GM12873 (cell line): Measurements from ENCODE around the gene HBP1.

Experiments
- CTCF ChIP-seq: IDR thresholded peaks from 2 replicates; pipeline ENCODE4 v1.5.1; 2012; ENCODE audit warnings: low read depth, mild to moderate bottlenecking, moderate library complexity, low read length, control low read depth; ENCODE audit not compliant: insufficient read depth; ENCODE audit errors: missing control alignments

HBP1 gene

GRCh38 chr7:107219563-107220244, 50.9 kb downstream of the HBP1 start:
- TF ChIP-seq CTCF, result no peak

GRCh38 chr7:107220356-107220755, 51.6 kb downstream of the HBP1 start:
- no peak for TF ChIP-seq CTCF

DNA sequence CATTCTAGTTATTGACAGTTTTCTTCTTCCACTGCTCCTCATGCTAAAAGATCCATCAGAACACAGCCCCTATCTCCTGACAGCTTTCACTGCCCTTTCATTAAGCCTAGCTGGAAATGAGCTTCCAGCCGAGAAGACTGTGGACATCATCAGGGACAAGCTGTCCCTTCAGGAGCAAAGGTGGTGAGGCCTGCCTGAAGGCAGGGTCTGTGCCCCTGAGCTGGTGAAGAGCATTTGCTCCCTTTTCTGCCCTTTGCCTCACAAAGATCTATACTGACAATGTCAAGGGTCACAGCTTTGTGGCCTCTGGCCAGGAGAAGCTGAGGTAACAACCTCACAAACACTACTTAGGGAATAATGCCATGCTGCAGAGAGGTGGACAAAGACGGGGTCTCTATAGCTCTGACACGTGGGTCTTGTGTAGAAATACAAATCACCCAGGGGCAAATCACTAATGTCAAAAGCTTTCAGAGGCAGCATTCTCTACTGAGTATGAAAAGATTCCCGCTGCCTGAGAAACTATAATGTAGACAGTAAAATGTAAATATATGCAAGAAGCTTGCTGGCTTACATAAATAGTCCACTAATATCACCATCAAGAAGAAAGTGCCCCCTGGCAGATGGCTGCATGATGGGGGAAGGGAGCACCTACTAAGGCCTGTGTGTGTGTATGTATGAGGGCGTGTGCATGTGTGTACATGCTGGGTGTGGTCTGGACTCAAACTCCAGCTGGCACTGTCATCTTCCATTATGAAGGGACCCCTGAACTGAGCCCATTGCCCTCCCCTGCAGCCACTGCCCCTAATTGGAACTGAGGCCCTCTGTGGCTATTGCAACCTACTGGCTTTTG, 55.8 kb downstream of the HBP1 start:
- no peak for TF ChIP-seq CTCF

- no peak for TF ChIP-seq CTCF
These were observed 59.5 kb downstream of the HBP1 start for GRCh38 chr7:107228291-107228690.

DNA sequence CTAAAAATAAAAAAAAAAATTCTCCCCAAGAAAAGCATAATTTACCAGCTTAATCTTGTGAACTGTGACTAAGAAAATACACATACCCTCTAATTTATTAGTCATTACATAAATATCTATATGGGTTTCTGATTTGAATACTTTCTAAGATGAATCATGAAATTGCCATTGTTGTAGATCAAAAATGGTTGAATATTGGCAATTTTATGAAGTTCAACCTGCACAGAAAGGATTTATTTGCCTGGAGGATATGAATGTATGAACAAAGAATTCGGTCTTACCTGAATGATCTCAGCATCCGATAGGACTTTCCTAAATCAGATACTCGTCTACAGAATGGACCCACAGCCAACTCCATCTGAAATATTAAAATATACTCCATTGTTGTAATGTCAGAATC, 61.5 kb downstream of the HBP1 start:
- no peak for TF ChIP-seq CTCF

DNA sequence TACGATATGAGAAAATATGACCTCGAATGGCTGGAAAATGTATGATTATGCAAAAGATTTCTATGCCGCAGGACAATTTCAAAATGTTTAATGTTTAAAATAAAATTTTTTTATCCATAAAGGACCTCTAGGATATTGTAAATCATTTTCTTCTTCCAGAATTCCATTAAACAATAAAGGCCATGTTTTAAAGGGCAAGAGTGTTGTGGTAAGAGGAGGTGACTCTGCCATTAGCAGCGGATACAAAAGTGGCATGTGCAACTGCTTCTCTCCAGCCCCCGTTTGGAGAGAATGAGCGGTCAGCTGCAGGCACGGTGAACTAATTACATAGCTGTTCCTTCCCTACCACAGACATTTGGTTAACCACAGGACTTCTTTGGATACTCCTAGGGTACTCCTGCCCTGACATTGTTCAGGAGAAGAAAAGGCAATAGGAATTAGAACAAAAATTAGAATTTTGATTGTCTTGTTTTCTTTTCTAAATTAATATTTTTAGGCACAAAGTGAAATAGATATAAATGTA, 63.8 kb downstream of the HBP1 start:
- TF ChIP-seq CTCF, result no peak

DNA sequence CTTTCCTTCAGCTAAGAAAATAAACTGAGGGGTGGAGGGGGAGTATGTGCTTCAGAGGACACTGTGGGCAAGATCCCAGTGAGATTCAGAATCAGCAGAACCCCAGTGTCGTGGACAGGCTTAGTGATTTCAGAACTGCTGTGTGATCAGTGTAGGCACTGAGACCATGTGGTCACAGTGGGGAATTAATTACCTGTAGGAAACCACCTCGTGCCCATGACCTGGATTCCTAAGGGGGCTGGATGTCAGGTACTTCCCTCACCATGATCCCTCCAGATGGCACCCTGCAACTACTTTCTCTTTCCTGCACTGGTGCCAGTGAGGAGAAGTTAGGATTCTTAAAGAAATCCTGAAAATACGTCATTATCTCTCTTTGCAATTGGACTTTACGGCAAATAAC, 64.4 kb downstream of the HBP1 start:
- no peak for TF ChIP-seq CTCF
